NOMO-1 treated with DMSO at 0.1 percent for 48 hours (cell line): Measurements from ENCODE around the gene FGF14.

ENCODE experiments used
- DNase-seq: peaks from one replicate; lab custom pipeline; 2025; ENCODE audit not compliant: unreplicated experiment; lab: John Stamatoyannopoulos, UW

The FGF14 gene

DNA sequence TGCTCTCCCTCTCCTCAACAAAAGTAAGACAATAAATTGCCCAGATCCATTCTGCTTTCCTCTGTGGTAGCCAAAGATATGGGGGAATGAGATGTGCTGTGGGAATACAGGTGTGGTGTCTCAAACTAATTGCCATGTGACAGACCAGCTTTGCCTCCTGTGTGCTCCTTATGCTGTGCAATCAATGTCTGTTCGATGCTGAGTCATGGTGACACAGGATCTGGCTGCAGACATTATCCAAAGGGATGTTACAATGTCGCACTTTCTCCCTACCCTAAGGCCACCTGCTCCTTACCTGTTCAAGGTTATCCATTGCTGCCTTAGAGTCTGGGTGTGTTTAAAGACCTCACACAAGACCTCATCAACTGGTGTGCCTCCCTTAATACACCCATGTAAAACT, 32.5 kb downstream of the FGF14 start:
- no peak for DNase-seq

DNA sequence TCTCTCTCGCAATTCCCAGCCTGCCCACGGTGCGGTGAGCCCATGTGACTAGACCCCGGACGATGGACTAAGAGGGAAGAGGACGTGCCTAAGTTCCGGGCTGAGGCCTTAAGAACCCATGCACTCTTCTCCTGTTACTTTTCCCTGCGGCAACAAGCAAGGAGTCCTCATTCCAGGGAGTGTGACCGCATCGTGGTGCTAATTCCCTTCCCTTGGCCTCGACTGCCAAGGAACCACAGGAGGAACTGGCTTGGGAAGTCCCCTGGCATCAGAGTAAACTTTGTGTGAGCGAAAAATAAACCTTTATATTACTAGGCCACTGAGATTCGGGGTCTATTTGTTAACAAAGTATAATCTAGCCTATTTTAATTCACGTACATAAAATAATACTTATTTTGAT, 34.0 kb downstream of the FGF14 start:
- DNase-seq = no peak

DNA sequence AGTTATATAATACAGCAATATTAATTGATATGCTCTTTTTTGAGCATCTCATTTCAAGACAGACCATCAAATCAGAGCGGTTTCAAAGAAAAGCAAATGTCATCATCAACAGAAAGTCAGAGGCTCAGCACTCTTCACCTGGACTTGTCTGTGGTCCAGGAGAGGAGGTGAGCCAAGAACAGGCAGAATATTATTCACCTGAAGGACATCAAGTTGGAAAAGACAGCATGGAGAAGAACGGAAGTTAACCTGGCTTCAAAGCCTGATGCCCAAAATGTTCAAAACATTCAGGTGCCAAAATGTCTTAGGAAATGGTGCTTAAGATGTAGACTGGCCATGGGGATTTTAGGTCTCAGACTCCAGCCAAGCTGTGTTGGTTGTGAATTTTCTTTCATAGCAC, 40.7 kb downstream of the FGF14 start:
- no peak for DNase-seq

DNA sequence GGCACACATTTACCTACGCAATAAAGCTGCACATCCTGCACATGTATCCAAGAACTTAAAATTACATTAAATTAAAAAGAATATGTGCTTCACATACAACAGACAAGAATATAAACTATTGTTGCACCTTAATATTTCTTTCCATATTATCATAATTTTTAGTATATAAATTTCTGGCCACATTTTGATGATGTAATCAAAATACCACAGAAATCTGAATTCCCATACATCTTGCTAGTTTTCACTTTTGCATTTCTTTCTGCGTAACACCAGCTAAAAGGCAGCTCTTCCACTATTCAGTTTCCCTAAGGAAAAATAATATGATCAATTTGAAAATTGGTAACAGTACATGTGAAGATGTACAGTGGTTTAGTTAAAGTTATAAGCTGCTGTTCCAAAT, 42.6 kb downstream of the FGF14 start:
- no peak for DNase-seq

DNA sequence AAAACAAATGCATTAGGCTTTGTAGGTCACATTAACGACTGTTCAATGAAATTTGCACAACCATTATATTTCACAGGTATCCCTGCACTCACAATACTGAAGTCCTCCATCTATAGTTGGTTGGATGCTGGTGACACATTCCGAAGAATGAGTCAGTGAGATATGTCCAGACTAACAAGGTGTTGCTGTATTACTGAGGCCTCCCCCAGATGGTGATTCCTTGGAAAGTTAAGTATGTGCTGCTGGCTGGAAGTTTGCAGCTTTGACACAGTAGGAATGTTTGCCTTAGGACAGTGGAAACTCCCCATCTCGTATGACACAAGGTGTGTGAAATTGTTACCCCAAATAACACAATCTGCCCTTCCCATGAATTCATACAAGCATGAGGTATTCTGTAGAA, 46.6 kb downstream of the FGF14 start:
- DNase-seq = no peak

DNA sequence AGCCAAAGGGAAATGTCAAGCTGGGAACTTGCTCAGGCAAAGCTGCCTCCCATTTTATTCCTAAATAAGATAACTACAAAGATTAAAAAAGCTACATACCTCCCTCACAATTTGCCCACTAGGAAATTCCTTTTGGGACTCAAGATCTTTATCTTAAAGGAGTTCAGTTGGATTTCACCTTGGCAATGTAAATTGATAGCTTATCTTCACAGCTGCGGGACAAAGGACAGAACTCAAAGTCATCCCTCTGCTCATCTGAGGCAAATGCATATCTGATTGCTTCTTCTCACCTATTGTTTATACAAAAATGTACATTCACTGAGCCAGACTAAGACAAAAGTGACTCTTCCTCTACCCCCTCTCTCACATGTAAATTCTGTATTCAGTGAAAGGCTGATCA, 47.8 kb downstream of the FGF14 start:
- DNase-seq = no peak

DNA sequence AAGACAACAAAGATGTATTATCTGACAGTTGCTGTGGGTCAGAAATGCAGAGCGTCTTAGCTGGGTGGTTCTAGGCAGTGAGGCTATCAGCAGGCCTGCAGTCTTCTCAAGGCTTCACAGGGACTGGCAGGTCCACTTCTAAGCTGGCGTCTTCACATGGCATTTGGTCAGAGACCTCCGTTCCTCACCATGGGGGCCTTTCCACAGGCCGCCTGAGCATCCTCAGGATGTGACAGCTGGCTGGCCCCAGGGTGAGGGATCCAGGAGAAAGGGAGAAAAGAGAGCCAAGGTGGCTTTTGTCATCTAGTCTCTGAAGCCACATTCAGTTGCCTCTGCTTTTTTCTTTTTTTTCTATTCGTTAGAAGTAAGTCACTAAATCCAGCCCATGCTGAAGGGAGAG, 50.3 kb downstream of the FGF14 start:
- DNase-seq = no peak

DNA sequence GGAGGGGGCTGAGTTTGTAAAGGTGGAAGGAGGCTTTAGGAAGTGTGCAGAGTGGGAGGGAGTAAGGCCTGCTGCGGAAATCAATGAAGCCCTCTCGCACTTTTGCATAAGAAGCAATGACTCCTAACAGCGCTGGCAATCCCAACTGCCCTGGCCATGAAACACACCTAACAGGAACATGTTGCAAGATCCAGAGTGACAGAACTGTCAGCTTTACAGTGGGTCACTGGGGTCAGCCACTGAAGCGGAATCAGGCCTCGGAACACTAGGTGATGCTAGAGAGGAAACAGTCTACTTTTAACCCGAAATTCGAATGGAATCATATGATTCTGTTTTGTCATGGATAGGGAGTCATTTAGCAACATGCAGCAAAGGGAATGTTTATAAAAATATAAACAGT, 54.4 kb downstream of the FGF14 start:
- no peak for DNase-seq

DNA sequence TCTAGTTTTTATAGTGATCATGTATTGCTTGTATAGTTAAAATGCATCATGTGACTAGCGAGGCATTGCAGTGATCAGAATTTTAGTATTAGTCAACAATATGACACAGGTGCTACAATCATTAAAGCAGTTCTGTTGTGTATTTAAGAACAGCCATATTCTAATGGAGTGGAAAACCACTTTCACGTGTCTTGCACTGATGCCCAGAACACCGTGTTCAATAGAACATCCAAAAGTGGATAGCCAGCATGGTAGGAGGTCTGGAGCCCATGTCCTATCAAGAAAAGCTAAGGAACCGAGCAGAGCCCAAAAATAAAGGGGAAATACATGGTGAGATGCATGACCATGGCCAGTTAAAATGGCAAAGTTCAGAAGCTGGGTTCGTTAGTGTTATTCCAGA, 55.1 kb downstream of the FGF14 start:
- DNase-seq = no peak

DNA sequence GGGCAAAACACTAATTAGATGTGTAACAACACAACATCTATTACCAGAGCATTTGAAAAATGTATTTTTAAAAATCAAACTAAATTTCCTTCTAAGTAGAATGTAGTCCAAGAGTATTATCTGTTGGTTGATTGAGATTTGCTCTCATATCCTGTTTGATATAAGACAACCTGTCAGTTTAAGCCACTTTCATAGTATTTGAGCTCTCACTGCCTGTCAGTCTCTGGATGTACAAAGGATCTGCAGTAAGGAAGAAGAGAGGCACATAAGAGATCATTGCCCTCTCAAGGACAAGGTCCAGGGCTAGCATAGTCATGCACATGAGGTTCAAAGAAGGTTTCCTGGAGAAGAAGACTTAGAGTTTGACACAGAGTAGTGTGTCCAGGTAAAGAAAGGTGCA, 57.4 kb downstream of the FGF14 start:
- DNase-seq = no peak

DNA sequence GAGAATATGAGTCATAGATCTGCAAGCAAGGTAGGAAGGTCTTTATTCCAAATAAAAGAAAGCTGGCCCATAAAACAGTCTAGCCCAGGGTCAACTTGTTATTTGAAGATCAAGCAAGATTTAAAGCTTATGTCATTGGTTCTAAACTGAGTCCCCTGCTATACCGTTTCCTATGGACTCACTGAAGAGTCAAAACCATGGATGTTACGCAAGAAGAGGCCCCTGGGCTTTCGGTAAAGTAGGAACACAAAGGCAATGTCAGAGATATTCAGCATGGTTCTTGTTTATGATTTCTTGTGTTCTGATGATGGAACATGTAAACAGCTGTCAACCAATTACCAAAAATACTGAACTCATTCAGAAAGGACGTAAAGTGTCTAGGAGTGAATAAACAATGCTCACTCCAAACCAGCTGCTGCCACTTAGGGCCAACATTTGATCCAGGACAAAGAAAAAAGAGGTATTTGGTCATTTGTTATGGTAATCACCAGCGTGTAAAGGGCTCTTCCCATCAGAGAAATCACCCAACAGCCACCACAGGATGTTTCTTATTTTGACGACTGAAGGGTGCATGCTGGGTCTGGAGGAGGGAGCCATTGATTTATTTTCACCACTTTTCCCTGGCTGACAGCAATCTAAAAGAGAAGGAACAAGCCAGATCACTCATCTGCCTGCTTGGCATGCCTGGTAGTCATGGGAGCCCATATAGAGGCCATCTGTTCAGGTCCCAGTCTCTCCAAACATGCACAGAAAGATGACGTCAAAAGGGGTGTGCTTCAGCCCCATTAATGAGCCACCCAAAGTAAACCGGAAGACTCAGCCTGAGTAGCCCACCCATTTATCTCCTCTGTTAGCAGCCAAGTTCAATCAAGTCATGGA, 68.3 kb downstream of the FGF14 start:
- no peak for DNase-seq

DNA sequence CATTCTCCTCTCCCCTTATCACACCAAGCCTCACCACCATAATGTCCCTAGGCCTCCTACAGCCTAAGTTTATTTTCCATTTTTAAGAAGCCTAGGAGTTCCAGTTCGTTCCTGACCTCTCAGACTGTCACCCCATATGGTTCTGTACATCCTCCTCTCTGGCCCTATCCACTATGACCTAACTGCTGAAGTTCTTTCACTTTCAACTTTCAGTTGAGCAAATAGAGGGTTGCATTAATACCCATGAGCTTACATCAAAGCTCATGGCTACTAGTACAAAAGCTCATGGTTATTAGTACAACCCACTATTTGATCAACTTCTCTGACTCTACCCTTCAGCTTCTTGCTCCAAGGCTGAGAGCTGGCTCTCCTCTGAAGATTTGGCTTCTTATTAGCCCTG, 72.9 kb downstream of the FGF14 start:
- no peak for DNase-seq

DNA sequence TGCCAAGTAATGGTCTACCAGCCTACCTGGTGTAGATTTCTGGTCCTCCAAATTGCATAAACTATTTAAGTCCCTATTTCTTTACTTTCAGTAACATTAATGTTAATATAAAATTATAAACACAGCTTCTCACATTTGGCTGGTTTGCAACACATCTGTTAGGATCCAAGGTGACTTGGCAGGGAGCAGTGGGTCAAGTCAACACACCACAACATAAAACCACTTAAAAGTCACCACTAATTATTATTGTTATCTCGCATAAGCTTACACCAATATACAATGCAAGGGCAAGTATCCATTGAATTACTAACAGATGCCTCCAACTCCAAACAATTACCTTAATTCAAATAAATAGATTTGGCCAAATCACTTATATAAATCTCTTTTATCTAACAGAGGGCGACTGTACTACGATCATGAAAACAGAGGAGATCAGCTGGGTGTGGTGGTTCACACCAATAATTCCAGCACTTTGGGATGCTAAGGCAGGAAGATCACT, 74.7 kb downstream of the FGF14 start:
- DNase-seq = no peak

DNA sequence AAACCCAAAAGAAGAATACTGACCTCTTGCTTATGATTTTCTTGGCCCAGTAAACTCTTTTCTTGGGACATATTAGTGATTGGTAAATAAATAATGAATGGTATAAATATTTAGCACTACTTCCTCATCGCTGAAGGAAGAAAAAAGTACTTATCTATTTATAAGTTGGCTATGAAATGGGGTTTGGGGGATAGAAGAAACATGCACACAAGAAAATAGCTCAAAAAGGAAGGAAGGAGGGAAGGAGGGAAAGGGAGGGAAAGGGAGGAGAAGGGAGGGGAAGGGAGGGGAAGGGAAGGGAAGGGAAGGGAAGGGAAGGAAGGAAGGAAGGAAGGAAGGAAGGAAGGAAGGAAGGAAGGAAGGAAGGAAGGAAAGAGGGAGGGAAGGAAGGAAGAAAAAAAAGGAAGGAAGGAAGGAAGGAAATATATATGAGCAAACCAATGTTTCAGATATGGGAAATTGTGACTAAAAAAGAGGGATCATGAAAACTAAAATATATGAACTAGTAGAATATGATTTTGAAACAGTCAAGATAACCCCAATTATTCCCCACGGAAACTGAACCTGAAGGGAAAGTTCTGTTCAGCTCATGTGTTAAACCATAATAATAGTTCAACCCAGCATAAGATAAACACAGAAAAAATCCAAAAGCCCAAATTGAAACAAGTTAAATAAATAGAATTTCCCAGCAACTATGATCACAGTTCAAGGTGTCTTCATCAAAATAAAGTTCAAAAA, 75.3 kb downstream of the FGF14 start:
- no peak for DNase-seq

DNA sequence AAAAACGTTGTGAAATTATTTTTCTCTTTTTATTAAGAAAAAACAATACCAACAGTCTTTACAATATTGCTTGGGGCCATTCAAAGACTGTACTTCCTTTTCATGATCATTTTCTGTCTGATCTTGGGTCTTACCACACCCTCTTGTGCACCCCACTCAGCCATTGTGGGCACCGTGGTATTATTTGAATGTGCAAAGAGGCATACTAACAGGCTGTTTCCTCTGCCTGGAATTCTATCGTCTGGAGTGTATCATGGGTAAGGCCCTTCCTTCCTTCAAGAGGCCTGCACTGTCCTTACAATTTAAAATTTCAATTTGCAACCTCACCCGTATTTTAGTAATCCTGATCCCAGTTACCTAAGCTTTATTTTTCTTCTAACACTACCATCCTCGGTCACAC, 76.5 kb downstream of the FGF14 start:
- DNase-seq = no peak

DNA sequence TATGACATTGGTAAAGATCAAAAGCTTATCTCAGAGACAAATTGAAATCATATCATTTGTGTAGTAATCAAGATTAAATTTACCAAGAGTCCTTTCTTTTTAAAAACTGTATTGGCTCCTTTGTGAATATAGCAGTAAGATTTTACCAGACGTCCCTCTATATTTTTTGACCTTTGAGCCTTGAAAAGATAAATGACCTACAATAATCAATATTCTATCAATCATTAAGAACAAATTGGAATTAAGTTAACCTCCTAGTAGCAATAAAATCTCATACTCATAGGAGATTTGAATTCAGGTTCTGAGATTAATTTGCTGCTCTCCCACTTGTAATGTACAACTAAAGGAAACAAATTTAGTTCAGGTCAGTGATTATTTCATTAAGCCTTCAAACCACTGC, 78.3 kb downstream of the FGF14 start:
- no peak for DNase-seq

DNA sequence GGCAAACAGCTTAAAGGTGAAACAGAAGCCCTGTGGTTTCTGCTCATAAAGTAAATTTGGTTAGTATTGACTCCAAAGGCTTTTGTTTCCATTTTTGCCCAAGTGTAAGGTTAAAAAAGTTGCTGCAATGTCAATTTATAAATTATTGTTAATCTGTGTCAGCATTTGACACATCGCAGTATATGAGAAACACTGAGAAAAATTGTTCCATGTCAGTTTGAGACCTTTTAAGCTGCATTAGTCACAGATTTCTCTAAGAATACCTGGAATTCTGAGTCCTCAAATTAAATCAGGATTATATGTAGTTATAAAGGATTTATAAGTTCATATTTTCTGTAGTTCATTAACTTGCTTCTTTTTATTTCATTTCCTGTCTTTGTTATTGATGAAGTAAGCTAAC, 78.8 kb downstream of the FGF14 start:
- DNase-seq = no peak

DNA sequence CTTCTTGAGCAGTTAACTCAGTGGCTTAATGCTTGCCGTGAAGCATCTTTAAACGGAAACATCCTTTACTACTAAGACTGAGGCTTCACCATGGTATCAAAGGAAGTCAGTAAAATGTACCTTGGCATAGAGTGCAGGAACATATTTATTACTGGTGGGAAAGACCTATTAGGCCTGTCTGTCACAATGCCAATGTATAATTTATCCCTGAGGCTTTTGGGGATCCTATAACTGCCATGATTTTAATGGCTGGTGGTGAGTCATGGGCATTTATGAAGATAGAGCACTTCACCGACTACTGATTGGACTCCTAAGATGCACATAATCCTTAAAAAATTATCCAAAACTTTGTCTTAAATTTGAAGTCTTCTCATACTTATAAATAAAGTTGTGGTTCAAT, 79.6 kb downstream of the FGF14 start:
- no peak for DNase-seq

DNA sequence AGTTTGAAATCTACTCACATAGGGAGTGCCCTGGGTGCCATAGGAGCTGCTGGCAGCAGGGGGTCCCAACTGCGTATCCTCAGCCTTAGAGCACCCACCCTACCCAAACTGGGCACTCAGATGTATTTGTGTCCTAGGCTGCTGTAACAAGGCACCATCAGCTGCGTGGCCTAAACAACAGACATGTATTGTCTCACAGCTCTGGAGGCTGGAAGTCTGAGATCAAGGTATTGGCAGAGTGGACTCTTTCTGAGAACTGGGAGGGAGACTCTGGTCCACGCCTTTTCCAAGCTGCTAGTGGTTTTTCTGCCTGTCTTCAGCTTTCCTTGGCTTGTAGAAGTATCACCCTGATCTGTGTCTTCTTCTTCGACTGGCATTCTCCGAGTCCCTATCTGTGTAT, 83.6 kb downstream of the FGF14 start:
- no peak for DNase-seq

DNA sequence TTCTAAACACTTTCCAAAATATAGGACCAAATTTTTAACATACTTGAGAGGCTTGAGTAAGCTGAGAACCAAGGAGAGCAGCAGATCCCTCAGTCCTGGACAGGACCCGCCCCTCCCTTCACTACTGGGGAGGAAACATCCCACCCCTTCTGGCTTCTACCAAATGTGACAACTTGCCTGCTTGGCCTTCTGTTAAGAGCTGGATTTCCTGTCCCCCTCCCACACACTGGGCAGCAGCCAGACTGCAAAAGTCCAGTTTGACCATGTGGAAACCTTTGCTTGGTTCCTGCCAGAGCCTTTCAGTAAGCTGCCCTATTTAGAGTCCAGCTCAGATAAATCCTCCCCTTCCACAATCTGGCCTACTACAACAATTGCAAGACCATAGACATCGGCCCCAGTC, 84.3 kb downstream of the FGF14 start:
- no peak for DNase-seq

DNA sequence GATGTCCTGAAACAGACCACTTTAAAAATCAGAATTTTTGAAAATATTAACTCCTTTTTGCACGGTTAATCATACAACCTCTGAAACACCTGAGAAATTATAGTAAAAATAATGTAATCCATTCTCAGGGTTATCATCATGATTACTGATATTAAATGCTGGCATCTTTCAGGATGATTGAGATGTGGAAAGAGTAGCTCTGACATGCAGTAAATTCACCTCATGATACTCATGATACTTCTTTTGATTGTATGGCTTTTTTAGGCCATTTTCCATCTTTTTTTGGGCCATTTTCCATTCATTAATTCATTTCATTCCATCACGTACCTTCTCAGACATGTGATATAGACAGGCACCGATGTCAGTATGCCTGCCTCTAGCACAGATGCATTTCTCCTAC, 85.1 kb downstream of the FGF14 start:
- DNase-seq = no peak

DNA sequence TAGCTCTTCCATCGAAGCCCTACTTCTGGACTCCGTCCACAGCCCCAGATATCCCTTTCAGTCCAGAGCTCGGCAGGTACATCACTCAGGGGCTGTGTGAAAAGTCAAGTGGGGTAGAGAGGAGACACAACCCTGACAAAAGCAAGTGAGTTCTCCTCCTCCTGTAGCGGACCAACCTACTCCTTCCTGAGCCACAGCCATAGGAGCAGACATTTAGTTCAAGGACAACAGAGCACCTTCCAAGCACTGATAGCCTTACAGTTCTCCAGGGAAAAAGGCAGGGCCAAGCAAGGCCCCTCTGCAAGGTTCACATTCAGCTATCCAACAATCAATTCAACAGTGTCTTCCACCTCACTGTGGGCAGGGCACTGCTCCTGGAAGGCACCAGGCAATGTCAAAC, 89.0 kb downstream of the FGF14 start:
- no peak for DNase-seq
